GM18505 (cell line): ENCODE measurements around the gene THSD8.
"Not testable (repeated sequence)": the region's sequence is repeated elsewhere in the genome, so short reads cannot be mapped to it uniquely, and the experiment has no call there.

Experiments
- ATAC-seq: cut with Tn5 transposase; IDR thresholded peaks from one replicate; pipeline ENCODE4 v1.9.1; 2021; ENCODE audit not compliant: unreplicated experiment
- POLR2A ChIP-seq: IDR thresholded peaks from 4 replicates; pipeline ENCODE4 v1.6.1; 2011; ENCODE audit warnings: borderline replicate concordance; ENCODE audit not compliant: insufficient read depth, insufficient read length; ENCODE audit errors: extremely low read depth

The THSD8 gene

GRCh38 chr19:12802267-12803106 is 618 bp downstream of the THSD8 start:
- ATAC-seq = no peak
- TF ChIP-seq POLR2A = no peak

GRCh38 chr19:12804051-12804450 is 2.2 kb downstream of the THSD8 start:
- ATAC-seq = no peak
- no peak for TF ChIP-seq POLR2A

GRCh38 chr19:12806242-12807081 is 4.6 kb downstream of the THSD8 start, which contains the start of gene RNASEH2A:
TSS of gene RNASEH2A (plus strand) at chr19:12806584. CDS start at chr19:12806674, 90 bp downstream.
- peak; percentile 73 for ATAC-seq
- TF ChIP-seq POLR2A = peak; percentile 75

- no peak for TF ChIP-seq POLR2A
- ATAC-seq = no peak
These were observed 13.2 kb downstream of the THSD8 start for GRCh38 chr19:12815088-12815487.

GRCh38 chr19:12817188-12817587 is 15.3 kb downstream of the THSD8 start:
- not testable (repeated sequence) for ATAC-seq

GRCh38 chr19:12817810-12818209 is 15.9 kb downstream of the THSD8 start:
- not testable (repeated sequence) for ATAC-seq

- TF ChIP-seq POLR2A = no peak
- no peak for ATAC-seq
These were observed 19.9 kb downstream of the THSD8 start for GRCh38 chr19:12821761-12822160.

- TF ChIP-seq POLR2A = no peak
- no peak for ATAC-seq
These were observed 23.6 kb downstream of the THSD8 start for GRCh38 chr19:12825254-12826131.

- TF ChIP-seq POLR2A = no peak
- ATAC-seq = no peak
These were observed 26.6 kb downstream of the THSD8 start for GRCh38 chr19:12828494-12828893.

- no peak for ATAC-seq
- no peak for TF ChIP-seq POLR2A
These were observed 31.5 kb downstream of the THSD8 start for GRCh38 chr19:12833418-12833737.

GRCh38 chr19:12833738-12834565 is 32.1 kb downstream of the THSD8 start:
- ATAC-seq = no peak
- TF ChIP-seq POLR2A = no peak

GRCh38 chr19:12834566-12834943 is 32.7 kb downstream of the THSD8 start, which contains the start of gene RTBDN:
TSS of gene RTBDN (minus strand) at chr19:12834579. CDS start at chr19:12829979, 4,600 bp downstream.
- ATAC-seq = no peak
- no peak for TF ChIP-seq POLR2A
